ENCODE data around the gene BRD3OS.

GRCh38 chr9:134031783-134032182, 6.5 kb downstream of the BRD3OS start:
- TF ChIP-seq BRCA1 (CRISPR knock-in tag; IDR thresholded peaks at IDR 0.05) = no peak
- no peak for TF ChIP-seq ZNF414 (CRISPR knock-in tag; IDR thresholded peaks at IDR 0.05)
- TF ChIP-seq ZFP91 (CRISPR knock-in tag; IDR thresholded peaks at IDR 0.05; ENCODE audit: borderline replicate concordance) = no peak
- no peak for TF ChIP-seq BRF2 (CRISPR knock-in tag; IDR thresholded peaks at IDR 0.05)
- TF ChIP-seq ZNF263 (CRISPR knock-in tag; IDR thresholded peaks at IDR 0.05) = peak; percentile 66; the same call in 1 of the 2 replicates
- no peak for TF ChIP-seq GRHL1 (CRISPR knock-in tag; conservative IDR thresholded peaks at IDR 0.05)
- TF ChIP-seq ZNF18 (CRISPR knock-in tag; IDR thresholded peaks at IDR 0.05; ENCODE audit: insufficient replicate concordance) = no peak
- TF ChIP-seq ZNF775 (CRISPR knock-in tag; IDR thresholded peaks at IDR 0.05; ENCODE audit: borderline replicate concordance) = no peak
- no peak for TF ChIP-seq CTCF (CRISPR knock-in tag; IDR thresholded peaks at IDR 0.05)
